Measurements from ENCODE around the gene TRAPPC5.

GRCh38 chr19:7655581-7655980 lies 25.1 kb upstream of the TRAPPC5 start:
- TF ChIP-seq CTCF (IDR thresholded peaks at IDR 0.05; ENCODE audit: low read length) (no peak), EZH2 (optimal IDR thresholded peaks at IDR 0.05; ENCODE audit: low read depth, low read length) (no peak), EZH2phosphoT487 (IDR thresholded peaks at IDR 0.05; ENCODE audit: low read length) (no peak)
